ENCODE measurements around the gene BTG1.

DNA sequence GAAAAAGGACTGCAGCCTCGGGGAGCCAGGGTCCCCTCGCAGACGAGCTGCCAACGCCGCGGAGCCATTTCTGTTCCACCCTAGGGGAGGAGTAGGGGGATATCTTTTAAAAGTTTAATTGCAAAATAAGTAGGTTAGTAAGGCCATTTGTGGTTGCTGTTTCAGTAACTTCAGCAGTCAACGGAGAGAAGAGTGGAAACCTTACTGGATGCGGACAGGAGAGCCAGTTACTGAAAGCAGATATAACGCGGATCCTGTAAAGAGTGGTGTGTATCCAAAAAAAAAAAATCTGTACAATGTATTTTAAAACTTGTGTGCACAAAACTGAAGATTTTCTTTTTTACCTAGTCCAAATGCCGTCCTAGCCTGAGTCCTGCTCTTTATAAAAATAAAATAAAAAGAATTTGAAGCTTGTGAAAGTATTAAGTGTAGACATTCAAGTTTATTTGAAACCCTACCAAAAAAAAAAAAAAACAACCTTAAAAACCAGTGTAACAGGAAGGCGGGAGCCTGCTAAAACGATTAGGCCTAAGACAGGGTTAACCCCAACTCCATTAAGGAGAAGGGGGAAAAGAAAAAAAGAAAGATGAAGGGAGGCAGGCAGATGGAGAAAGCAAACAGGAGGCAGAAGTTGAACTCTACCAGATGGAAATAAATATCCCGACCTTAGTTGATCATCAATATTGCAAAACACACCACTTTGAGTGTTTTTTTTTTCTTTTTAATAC is 1.0 kb upstream of the BTG1 start:
- TF ChIP-seq FOXA1 (IDR thresholded peaks at IDR 0.05) (no peak), NFRKB (IDR thresholded peaks at IDR 0.05) (no peak)

Data from HEK293T (cell line).